GM23338 (cell line): ENCODE results near the gene APOLD1.

Experiments
- EZH2phosphoT487 ChIP-seq: fragments of 200-600 bp; sonication (generic); IDR thresholded peaks from one replicate; pipeline ENCODE4 v1.8.1; 2018; ENCODE audit warnings: antibody characterized with exemption; ENCODE audit not compliant: unreplicated experiment
- STAT1 ChIP-seq: IDR thresholded peaks from one replicate; pipeline ENCODE4 v1.6.1; 2016; ENCODE audit warnings: antibody characterized with exemption; ENCODE audit not compliant: unreplicated experiment

GRCh38 chr12:12812618-12813119 is 27.2 kb downstream of the APOLD1 start:
- no peak for TF ChIP-seq EZH2phosphoT487
- TF ChIP-seq STAT1 = no peak
